Spleen (tissue), 11 donors: ENCODE results near the gene USP16. TPM values are rescaled to one million over a fixed set of nuclear protein-coding genes. Genes with fewer than 3 reads are reported as not detected.
"Not testable (repeated sequence)": the region's sequence is repeated elsewhere in the genome, so short reads cannot be mapped to it uniquely, and the experiment has no call there.

Experiments
- DNase-seq: peaks from one replicate; pipeline ENCODE4 v3.0.0-alpha.2; 2020
- H3K27ac ChIP-seq, 8 donors: fragments of 200-600 bp; sonication (generic) in 7 of 8; 1 replicate in 4 of 8; 2 replicates in 4 of 8; pipeline versions ENCODE4 v1.5.0 to v1.8.0; 2016 to 2021; ENCODE audit warnings: inconsistent platforms in 4 of 8, mild to moderate bottlenecking in 4 of 8, moderate library complexity in 1 of 8
- H3K27me3 ChIP-seq, 7 donors: fragments of 200-600 bp; sonication (generic) in 6 of 7; replicated peaks in 1 of 7; 1 replicate in 4 of 7; 2 replicates in 3 of 7; pipeline versions ENCODE4 v1.5.0 to v1.8.0; 2016 to 2021; ENCODE audit warnings: inconsistent platforms in 3 of 7, mild to moderate bottlenecking in 1 of 7
- H3K36me3 ChIP-seq, 6 donors: fragments of 200-600 bp; sonication (generic) in 5 of 6; 1 replicate in 4 of 6; 2 replicates in 2 of 6; pipeline versions ENCODE4 v1.5.0 to v1.8.0; 2016 to 2021; ENCODE audit warnings: inconsistent platforms in 2 of 6
- H3K4me1 ChIP-seq, 6 donors: fragments of 200-600 bp; sonication (generic) in 5 of 6; 1 replicate in 3 of 6; 2 replicates in 3 of 6; pipeline versions ENCODE4 v1.5.0 to v1.8.0; 2016 to 2021; ENCODE audit warnings: inconsistent platforms in 3 of 6
- H3K4me3 ChIP-seq, 8 donors: fragments of 200-600 bp; sonication (generic) in 7 of 8; 1 replicate in 4 of 8; 2 replicates in 4 of 8; pipeline versions ENCODE4 v1.5.0 to v1.8.0; 2016 to 2021; ENCODE audit warnings: inconsistent platforms in 4 of 8, mild to moderate bottlenecking in 4 of 8, moderate library complexity in 2 of 8
- H3K9me3 ChIP-seq, 8 donors: fragments of 200-600 bp; sonication (generic) in 7 of 8; 1 replicate in 4 of 8; 2 replicates in 4 of 8; pipeline versions ENCODE4 v1.5.0 to v1.8.0; 2016 to 2021; ENCODE audit warnings: inconsistent platforms in 4 of 8
- POLR2A ChIP-seq, 3 donors: fragments of 450-650 bp; IDR thresholded peaks; one replicate each; pipeline ENCODE4 v1.5.1; 2017; ENCODE audit warnings: antibody characterized with exemption in 3 of 3, mild to moderate bottlenecking in 1 of 3
- POLR2AphosphoS5 ChIP-seq, 3 donors: sonication (generic); formaldehyde crosslinking; IDR thresholded peaks; one replicate each; pipeline ENCODE4 v1.5.1; 2017; ENCODE audit warnings: antibody characterized with exemption in 3 of 3
- WGBS, 5 donors: extraction: QIAGEN DNeasy Blood & Tissue Kit in 3 of 5; methylation state at CpG; one replicate each; pipeline versions ENCODE4 v1.1.5 to v1.1.7; 2013 to 2018; 5-methylcytosine and 5-hydroxymethylcytosine counted together
- intact Hi-C: fragments of 100-400 bp; cut with DNase I; formaldehyde crosslinking; loops from one replicate; pipeline ENCODE4 v1.15.0; 2023; ENCODE audit warnings: low total_unique reads
- polyA plus RNA-seq, 3 donors: library from polyadenylated mRNA; stranded (reverse); fragments of 200-250 nt; gene quantifications; one replicate each; pipeline ENCODE4 v1.2.1, GENCODE V29; 2013
- total RNA-seq, 7 donors: library from RNA; depleted of rRNA in 3 of 7; stranded (reverse); fragments of >200 nt in 3 of 7; fragmentation: NEBNext Ultra II Directional in 4 of 7; extraction: Animal tissue kit (Norgen Biotek cat#: 25700) in 4 of 7; gene quantifications; one replicate each; pipeline versions ENCODE4 v1.1.0 to v1.2.1, GENCODE V29; 2016 to 2021
- TF ChIP-seq, protein P1 (sequence below), 11 experiments: fragments of 200-600 bp in 7 of 11; fragments of 450-650 bp in 4 of 11; sonication (generic) in 4 of 11; IDR thresholded peaks in 8 of 11; conservative IDR thresholded peaks in 3 of 11; 1 replicate in 7 of 11; 2 replicates in 4 of 11; pipeline versions ENCODE4 v1.4.0 to v1.8.0; 2016 to 2021; ENCODE audit warnings: antibody characterized with exemption in 11 of 11, inconsistent platforms in 4 of 11, mild to moderate bottlenecking in 1 of 11
- donor health status: healthy with polysubstance abuse.
- donor health status: DM: no; HTN: no; CAD: no; lungs with moderate emphysema.
- donor health status: DM: no; HTN: no; CAD: no.
- donor health status: Bipolar disorder and iron deficiency.
- donor health status: healthy.
- donor health status: DM: no; HTN: no; CAD: no.
- donor health status: DM: yes; HTN: yes; CAD: no.

Gene USP16
- total and polyA plus RNA-seq, 10 donors: 17.2 to 40.9 (median 35.8) TPM

DNA sequence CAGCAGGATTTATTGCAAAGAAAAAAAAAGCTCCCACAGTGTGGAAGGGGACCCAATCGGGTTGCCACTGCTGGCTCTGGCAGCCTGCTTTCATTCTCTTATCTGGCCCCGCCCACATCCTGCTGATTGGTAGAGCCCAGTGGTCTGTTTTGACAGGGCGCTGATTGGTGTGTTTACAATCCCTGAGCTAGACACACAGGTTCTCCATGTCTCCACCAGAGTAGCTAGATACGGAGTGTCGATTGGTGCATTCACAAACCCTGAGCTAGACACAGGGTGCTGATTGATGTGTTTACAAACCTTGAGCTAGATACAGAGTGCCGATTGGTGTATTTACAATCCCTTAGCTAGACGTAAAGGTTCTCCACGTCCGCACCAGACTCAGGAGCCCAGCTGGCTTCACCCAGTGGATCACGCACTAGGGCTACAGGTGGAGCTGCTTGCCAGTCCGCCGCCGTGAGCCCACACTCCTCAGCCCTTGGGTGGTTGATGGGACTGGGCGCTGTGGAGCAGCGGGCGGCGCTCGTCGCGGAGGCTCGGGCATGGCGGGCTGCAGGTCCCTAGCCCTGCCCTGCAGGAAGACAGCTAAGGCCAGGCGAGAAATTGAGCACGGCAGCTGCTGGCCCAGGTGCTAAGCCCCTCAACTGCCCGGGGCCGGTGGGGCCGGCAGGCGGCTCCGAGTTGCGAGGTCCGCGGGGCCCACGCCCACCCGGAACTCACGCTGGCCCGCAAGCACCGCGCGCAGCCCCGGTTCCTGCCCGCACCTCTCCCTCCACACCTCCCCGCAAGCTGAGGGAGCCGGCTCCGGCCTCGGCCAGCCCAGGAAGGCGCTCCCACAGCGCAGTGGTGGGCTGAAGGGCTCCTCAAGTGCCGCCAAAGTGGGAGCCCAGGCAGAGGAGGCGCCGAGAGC, 52.5 kb downstream of the USP16 start:
- H3K27me3 ChIP-seq, H3K9me3 ChIP-seq, H3K36me3 ChIP-seq: not testable (repeated sequence)
- 30 to 55% (median 36%) methylated on average over 31 to 50 of the region's 50 CpGs for WGBS, 5 donors
- Histone ChIP-seq H3K4me3 (peak overlapping the region; percentile 38 to 71 (median 54)), H3K4me1 (peaks cover 14 to 74% (median 50%) of the 10 kb centered on the region in 6 donors), H3K27ac (peak overlapping the region; percentile 89 to 97 (median 92))
- peak; percentile 92 for DNase-seq
- intact Hi-C loops: loop anchor here (10.0 kb wide), 1 partner anchor 82 kb away; the partner anchor contains the start of gene LTN1
- TF ChIP-seq POLR2AphosphoS5 (IDR thresholded peaks at IDR 0.05) (peak; percentile 15 to 85 (median 79)), POLR2A (IDR thresholded peaks at IDR 0.05) (peak in 1 of 3 donors; percentile 17)

DNA sequence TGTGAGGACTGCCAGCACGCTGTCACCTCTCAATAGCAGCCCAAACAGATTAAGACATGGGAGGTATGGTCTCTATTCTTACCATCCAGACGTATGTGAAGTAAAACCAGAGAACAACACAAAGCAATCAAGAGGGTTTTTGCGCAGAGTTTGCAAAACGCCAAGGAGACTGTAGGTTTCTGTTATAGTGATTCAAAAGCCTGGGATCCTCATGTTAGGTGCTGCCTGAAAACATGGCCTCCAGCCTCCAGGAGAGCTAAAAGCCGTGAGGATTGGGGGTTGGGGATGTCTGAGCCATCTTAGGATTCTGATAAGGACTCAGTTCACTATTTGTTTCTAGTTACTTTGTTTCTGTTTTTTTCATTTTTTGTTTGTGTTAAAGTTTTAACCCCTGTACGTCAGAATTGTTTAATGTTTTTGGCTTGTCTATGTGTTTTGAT, 53.2 kb downstream of the USP16 start:
- H3K4me1 ChIP-seq: peaks cover 8 to 71% (median 43%) of the 10 kb centered on the region in 6 donors
- TF ChIP-seq, protein P1, sequence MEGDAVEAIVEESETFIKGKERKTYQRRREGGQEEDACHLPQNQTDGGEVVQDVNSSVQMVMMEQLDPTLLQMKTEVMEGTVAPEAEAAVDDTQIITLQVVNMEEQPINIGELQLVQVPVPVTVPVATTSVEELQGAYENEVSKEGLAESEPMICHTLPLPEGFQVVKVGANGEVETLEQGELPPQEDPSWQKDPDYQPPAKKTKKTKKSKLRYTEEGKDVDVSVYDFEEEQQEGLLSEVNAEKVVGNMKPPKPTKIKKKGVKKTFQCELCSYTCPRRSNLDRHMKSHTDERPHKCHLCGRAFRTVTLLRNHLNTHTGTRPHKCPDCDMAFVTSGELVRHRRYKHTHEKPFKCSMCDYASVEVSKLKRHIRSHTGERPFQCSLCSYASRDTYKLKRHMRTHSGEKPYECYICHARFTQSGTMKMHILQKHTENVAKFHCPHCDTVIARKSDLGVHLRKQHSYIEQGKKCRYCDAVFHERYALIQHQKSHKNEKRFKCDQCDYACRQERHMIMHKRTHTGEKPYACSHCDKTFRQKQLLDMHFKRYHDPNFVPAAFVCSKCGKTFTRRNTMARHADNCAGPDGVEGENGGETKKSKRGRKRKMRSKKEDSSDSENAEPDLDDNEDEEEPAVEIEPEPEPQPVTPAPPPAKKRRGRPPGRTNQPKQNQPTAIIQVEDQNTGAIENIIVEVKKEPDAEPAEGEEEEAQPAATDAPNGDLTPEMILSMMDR (IDR thresholded peaks at IDR 0.05 in 8 of 11, conservative IDR thresholded peaks at IDR 0.05 in 3 of 11): no peak
- TF ChIP-seq POLR2A (IDR thresholded peaks at IDR 0.05) (no peak), POLR2AphosphoS5 (IDR thresholded peaks at IDR 0.05) (no peak)
- peak overlapping the region; percentile 38 to 71 (median 54) for H3K4me3 ChIP-seq
- DNase-seq: no peak
- intact Hi-C loops: loop anchor here (10.0 kb wide), 1 partner anchor 83 kb away; the partner anchor contains the start of gene LTN1
- H3K36me3 ChIP-seq: no peaks in the 10 kb centered on the region
- H3K9me3 ChIP-seq: no peaks in the 10 kb centered on the region
- H3K27me3 ChIP-seq: no peaks in the 10 kb centered on the region
- peak overlapping the region; percentile 89 to 97 (median 92) for H3K27ac ChIP-seq
- 30 to 63% (median 41%) methylated on average over 6 of the region's 6 CpGs for WGBS, 5 donors

DNA sequence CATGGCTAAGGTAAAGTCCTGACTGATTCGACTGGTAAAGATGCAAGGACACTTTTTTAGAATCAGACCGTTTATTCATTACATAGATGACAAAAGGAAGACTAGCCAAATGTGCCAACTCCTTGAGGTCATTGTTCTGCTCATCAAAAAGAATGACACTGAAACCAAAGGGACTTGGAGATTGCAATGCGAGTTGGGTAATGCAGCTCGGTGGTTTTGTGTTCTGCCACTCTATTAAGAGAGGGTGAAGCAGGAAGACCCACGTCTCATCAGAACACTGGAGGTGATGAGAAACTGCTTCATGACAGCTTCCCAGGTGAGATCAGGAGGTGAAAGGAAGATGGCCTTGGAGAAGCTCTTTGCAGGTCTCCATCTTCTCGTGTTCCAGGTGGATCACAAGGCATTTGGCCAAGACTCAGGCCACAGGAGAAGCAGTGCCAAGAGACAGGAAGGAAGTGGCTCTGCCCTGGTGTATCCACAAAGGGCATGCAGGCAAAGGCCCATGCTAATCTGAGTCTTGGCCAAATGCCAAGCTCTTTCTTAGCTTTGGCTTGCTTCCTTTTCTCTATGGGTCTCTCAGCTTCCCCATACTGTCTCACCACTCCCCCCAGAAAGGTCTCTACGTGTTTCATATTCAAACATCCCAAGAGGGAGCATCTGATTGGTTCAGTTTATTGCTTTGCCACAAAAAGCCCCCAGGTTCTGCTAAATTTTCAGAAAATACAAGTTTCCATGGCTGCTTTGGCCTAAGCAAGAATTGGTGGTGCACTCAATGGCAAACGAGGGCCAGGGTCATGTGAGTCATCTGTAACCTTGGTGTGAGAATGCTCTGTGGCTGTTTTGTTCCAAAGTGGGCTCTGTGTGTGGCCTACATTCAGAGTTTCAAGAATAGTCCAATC, 54.6 kb downstream of the USP16 start:
- H3K4me1 ChIP-seq: peaks cover 8 to 64% (median 41%) of the 10 kb centered on the region in 6 donors

DNA sequence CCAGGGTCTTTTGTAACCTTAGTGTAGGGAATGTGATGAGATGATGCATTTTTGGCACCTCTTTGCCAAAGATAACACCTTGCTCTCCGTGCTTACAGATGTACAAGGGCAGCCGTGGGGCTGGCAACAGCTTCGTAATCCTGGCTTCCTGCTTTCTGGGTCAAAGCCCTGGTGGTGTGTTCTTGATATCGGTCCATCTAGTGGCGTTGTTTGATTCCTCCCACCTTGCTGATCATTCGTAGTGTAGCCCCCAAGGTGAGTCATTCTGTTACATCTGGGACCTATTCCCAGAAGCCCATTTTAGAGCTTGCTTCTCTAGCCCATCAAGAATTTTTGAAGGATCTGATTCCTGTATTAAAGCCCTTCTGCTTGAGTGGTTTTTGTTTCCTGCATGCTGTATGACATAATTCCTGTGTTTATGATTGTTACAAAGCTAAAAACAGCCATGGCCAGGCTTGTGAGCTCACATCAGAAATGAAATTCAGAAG, 56.0 kb downstream of the USP16 start:
- DNase-seq: peak; percentile 76
- TF ChIP-seq POLR2A (IDR thresholded peaks at IDR 0.05): no peak
- TF ChIP-seq, protein P1 (IDR thresholded peaks at IDR 0.05 in 8 of 11, conservative IDR thresholded peaks at IDR 0.05 in 3 of 11): peak in 1 of 11 experiments; percentile 9
- no peak for TF ChIP-seq POLR2AphosphoS5 (IDR thresholded peaks at IDR 0.05)
- intact Hi-C loops: loop anchor here (10.0 kb wide), 1 partner anchor 214 kb away; the partner anchor contains the start of gene BACH1
- Histone ChIP-seq H3K4me3 (no peak overlapping the region), H3K9me3 (no peaks in the 10 kb centered on the region), H3K4me1 (peaks cover 8 to 56% (median 34%) of the 10 kb centered on the region in 6 donors), H3K27ac (peak overlapping the region; percentile 59 to 94 (median 80)), H3K27me3 (no peaks in the 10 kb centered on the region), H3K36me3 (no peaks in the 10 kb centered on the region)
- 24 to 42% (median 30%) methylated on average over 6 of the region's 6 CpGs for WGBS, 5 donors

More for the DNA sequence above, 54.6 kb downstream of the USP16 start:
- 20 to 44% (median 33%) methylated on average over 8 of the region's 8 CpGs for WGBS, 5 donors
- H3K36me3 ChIP-seq: no peaks in the 10 kb centered on the region
- no peak overlapping the region for H3K4me3 ChIP-seq
- no peaks in the 10 kb centered on the region for H3K9me3 ChIP-seq
- peak overlapping the region; percentile 59 to 94 (median 86) for H3K27ac ChIP-seq
- no peak for DNase-seq
- no peaks in the 10 kb centered on the region for H3K27me3 ChIP-seq
- intact Hi-C loops: loop anchor here (10.0 kb wide), 1 partner anchor 84 kb away; the partner anchor contains the start of gene LTN1
- TF ChIP-seq POLR2A (IDR thresholded peaks at IDR 0.05): no peak
- peak in 2 of 3 donors; percentile 31 to 51 for TF ChIP-seq POLR2AphosphoS5 (IDR thresholded peaks at IDR 0.05)
